ENCODE measurements around the gene TTC34.

The TTC34 gene

GRCh38 chr1:2822621-2823145 is 21.2 kb upstream of the TTC34 start:
- H3K27ac Mint-ChIP-seq = no peak overlapping the region
- intact Hi-C loops (cut with micrococcal nuclease) = no loop called here

GRCh38 chr1:2821966-2822620 is 20.6 kb upstream of the TTC34 start:
- Mint-ChIP-seq H3K4me1 (ENCODE audit: low read depth) (peaks cover 5% of the 10 kb centered on the region), H3K27ac (no peak overlapping the region), H3K9me3 (peaks cover 1% of the 10 kb centered on the region), H3K27me3 (peaks cover 6% of the 10 kb centered on the region), H3K36me3 (ENCODE audit: low read depth) (no peaks in the 10 kb centered on the region), H3K4me3 (no peak overlapping the region)
- intact Hi-C loops (cut with micrococcal nuclease) = no loop called here

More at GRCh38 chr1:2822621-2823145, 21.2 kb upstream of the TTC34 start:
- H3K4me3 Mint-ChIP-seq = no peak overlapping the region
- peaks cover 7% of the 10 kb centered on the region for H3K9me3 Mint-ChIP-seq
- peaks cover 5% of the 10 kb centered on the region for H3K4me1 Mint-ChIP-seq (ENCODE audit: low read depth)
- no peaks in the 10 kb centered on the region for H3K36me3 Mint-ChIP-seq (ENCODE audit: low read depth)
- H3K27me3 Mint-ChIP-seq = peaks cover 6% of the 10 kb centered on the region

GRCh38 chr1:2821373-2821955 is 20.0 kb upstream of the TTC34 start:
- Mint-ChIP-seq H3K27ac (no peak overlapping the region), H3K27me3 (peaks cover 6% of the 10 kb centered on the region), H3K9me3 (no peaks in the 10 kb centered on the region), H3K36me3 (ENCODE audit: low read depth) (no peaks in the 10 kb centered on the region), H3K4me3 (no peak overlapping the region), H3K4me1 (ENCODE audit: low read depth) (peaks cover 5% of the 10 kb centered on the region)
- intact Hi-C loops (cut with micrococcal nuclease) = no loop called here

- H3K4me1 Mint-ChIP-seq (ENCODE audit: low read depth) = peaks cover 5% of the 10 kb centered on the region
- no peak overlapping the region for H3K27ac Mint-ChIP-seq
- H3K36me3 Mint-ChIP-seq (ENCODE audit: low read depth) = no peaks in the 10 kb centered on the region
- H3K9me3 Mint-ChIP-seq = no peaks in the 10 kb centered on the region
- intact Hi-C loops (cut with micrococcal nuclease) = no loop called here
- no peak overlapping the region for H3K4me3 Mint-ChIP-seq
- peaks cover 6% of the 10 kb centered on the region for H3K27me3 Mint-ChIP-seq
Measured at GRCh38 chr1:2820731-2821372, 19.4 kb upstream of the TTC34 start.

- Mint-ChIP-seq H3K4me1 (ENCODE audit: low read depth) (peaks cover 5% of the 10 kb centered on the region), H3K27ac (no peak overlapping the region), H3K4me3 (no peak overlapping the region), H3K36me3 (ENCODE audit: low read depth) (no peaks in the 10 kb centered on the region), H3K27me3 (peaks cover 6% of the 10 kb centered on the region), H3K9me3 (no peaks in the 10 kb centered on the region)
- intact Hi-C loops (cut with micrococcal nuclease) = no loop called here
Measured at GRCh38 chr1:2819831-2820730, 18.6 kb upstream of the TTC34 start.

GRCh38 chr1:2819429-2819828 is 17.9 kb upstream of the TTC34 start:
- H3K27me3 Mint-ChIP-seq = peaks cover 6% of the 10 kb centered on the region
- no peak overlapping the region for H3K27ac Mint-ChIP-seq
- H3K4me3 Mint-ChIP-seq = no peak overlapping the region
- H3K36me3 Mint-ChIP-seq (ENCODE audit: low read depth) = no peaks in the 10 kb centered on the region
- intact Hi-C loops (cut with micrococcal nuclease) = no loop called here
- H3K4me1 Mint-ChIP-seq (ENCODE audit: low read depth) = peaks cover 4% of the 10 kb centered on the region
- no peaks in the 10 kb centered on the region for H3K9me3 Mint-ChIP-seq

GRCh38 chr1:2817784-2818564 is 16.5 kb upstream of the TTC34 start:
- Mint-ChIP-seq H3K27me3 (no peaks in the 10 kb centered on the region), H3K4me3 (no peak overlapping the region), H3K36me3 (ENCODE audit: low read depth) (no peaks in the 10 kb centered on the region), H3K9me3 (no peaks in the 10 kb centered on the region), H3K27ac (no peak overlapping the region), H3K4me1 (ENCODE audit: low read depth) (no peaks in the 10 kb centered on the region)
- intact Hi-C loops (cut with micrococcal nuclease) = no loop called here

- Mint-ChIP-seq H3K4me3 (no peak overlapping the region), H3K27me3 (no peaks in the 10 kb centered on the region), H3K4me1 (ENCODE audit: low read depth) (no peaks in the 10 kb centered on the region), H3K9me3 (peaks cover 8% of the 10 kb centered on the region), H3K36me3 (ENCODE audit: low read depth) (no peaks in the 10 kb centered on the region), H3K27ac (no peak overlapping the region)
- intact Hi-C loops (cut with micrococcal nuclease) = no loop called here
Measured at GRCh38 chr1:2816786-2817185, 15.3 kb upstream of the TTC34 start.

- H3K4me3 Mint-ChIP-seq = no peak overlapping the region
- intact Hi-C loops (cut with micrococcal nuclease) = no loop called here
- no peaks in the 10 kb centered on the region for H3K36me3 Mint-ChIP-seq (ENCODE audit: low read depth)
Measured at GRCh38 chr1:2815551-2815950, 14.1 kb upstream of the TTC34 start.

GRCh38 chr1:2814511-2815075 is 13.1 kb upstream of the TTC34 start:
- Mint-ChIP-seq H3K36me3 (ENCODE audit: low read depth) (no peaks in the 10 kb centered on the region), H3K4me1 (ENCODE audit: low read depth) (no peaks in the 10 kb centered on the region), H3K9me3 (peaks cover 8% of the 10 kb centered on the region), H3K27me3 (no peaks in the 10 kb centered on the region), H3K27ac (no peak overlapping the region), H3K4me3 (no peak overlapping the region)
- intact Hi-C loops (cut with micrococcal nuclease) = no loop called here

More at GRCh38 chr1:2815551-2815950, 14.1 kb upstream of the TTC34 start:
- H3K27me3 Mint-ChIP-seq = no peaks in the 10 kb centered on the region
- H3K27ac Mint-ChIP-seq = no peak overlapping the region
- H3K4me1 Mint-ChIP-seq (ENCODE audit: low read depth) = no peaks in the 10 kb centered on the region
- H3K9me3 Mint-ChIP-seq = peaks cover 8% of the 10 kb centered on the region

- Mint-ChIP-seq H3K27ac (no peak overlapping the region), H3K27me3 (no peaks in the 10 kb centered on the region), H3K4me1 (ENCODE audit: low read depth) (no peaks in the 10 kb centered on the region), H3K4me3 (no peak overlapping the region), H3K36me3 (ENCODE audit: low read depth) (no peaks in the 10 kb centered on the region), H3K9me3 (peaks cover 8% of the 10 kb centered on the region)
- intact Hi-C loops (cut with micrococcal nuclease) = no loop called here
Measured at GRCh38 chr1:2812939-2813653, 11.6 kb upstream of the TTC34 start.

- no peaks in the 10 kb centered on the region for H3K4me1 Mint-ChIP-seq (ENCODE audit: low read depth)
- H3K9me3 Mint-ChIP-seq = peaks cover 8% of the 10 kb centered on the region
- H3K27ac Mint-ChIP-seq = no peak overlapping the region
- no peak overlapping the region for H3K4me3 Mint-ChIP-seq
- intact Hi-C loops (cut with micrococcal nuclease) = no loop called here
- H3K36me3 Mint-ChIP-seq (ENCODE audit: low read depth) = no peaks in the 10 kb centered on the region
- H3K27me3 Mint-ChIP-seq = no peaks in the 10 kb centered on the region
Measured at GRCh38 chr1:2812136-2812535, 10.6 kb upstream of the TTC34 start.
